Activated naive CD8-positive, alpha-beta T cell treated with anti-CD3 and anti-CD28 coated beads for 36 hours (primary cell): ENCODE results near the gene USP9X. TPM values are rescaled to one million over a fixed set of nuclear protein-coding genes. Genes with fewer than 3 reads are reported as not detected.
"Not testable (repeated sequence)": the region's sequence is repeated elsewhere in the genome, so short reads cannot be mapped to it uniquely, and the experiment has no call there.

ENCODE experiments used
- DNase-seq: peaks from one replicate; pipeline ENCODE4 v3.0.0; 2021
- H3K27ac Mint-ChIP-seq: one replicate; pipeline ENCODE4 v1.8.0; 2022; ENCODE audit warnings: mild to moderate bottlenecking, moderate library complexity, mixed read lengths
- H3K27me3 Mint-ChIP-seq: one replicate; pipeline ENCODE4 v1.8.0; 2022; ENCODE audit warnings: mild to moderate bottlenecking, mixed read lengths
- H3K36me3 Mint-ChIP-seq: one replicate; pipeline ENCODE4 v1.8.0; 2021; ENCODE audit warnings: mild to moderate bottlenecking, mixed read lengths
- H3K4me1 Mint-ChIP-seq: one replicate; pipeline ENCODE4 v1.8.0; 2021; ENCODE audit warnings: mixed read lengths
- H3K4me3 Mint-ChIP-seq: one replicate; pipeline ENCODE4 v1.8.0; 2022; ENCODE audit warnings: mild to moderate bottlenecking, moderate library complexity, mixed read lengths
- H3K9me3 Mint-ChIP-seq: one replicate; pipeline ENCODE4 v1.8.0; 2022; ENCODE audit warnings: mixed read lengths
- total RNA-seq, 2 experiments: library from RNA; stranded (reverse); gene quantifications; one replicate each; pipeline ENCODE4 v1.2.3, GENCODE V29; 2021

The USP9X gene
- total RNA-seq, 2 experiments from 2014 or later: 53.8 to 54.5 TPM

DNA sequence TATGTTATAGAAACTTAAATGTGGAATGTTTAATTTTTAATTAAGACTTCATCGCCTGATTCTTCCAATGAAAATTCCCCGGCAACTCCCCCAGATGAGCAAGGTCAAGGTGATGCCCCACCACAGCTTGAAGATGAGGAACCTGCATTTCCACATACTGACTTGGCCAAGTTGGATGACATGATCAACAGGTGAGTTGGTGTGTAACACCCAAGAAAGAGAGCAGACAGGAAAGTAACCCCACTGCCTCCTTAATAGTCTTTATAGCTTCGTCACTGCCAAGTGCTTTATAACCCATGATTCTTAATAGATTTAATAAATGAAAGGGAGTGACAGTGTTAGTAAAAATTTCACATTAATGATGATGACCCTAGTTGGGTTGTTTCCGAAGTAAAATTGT lies 43.7 kb downstream of the USP9X start:
- Mint-ChIP-seq H3K27ac (no peak overlapping the region), H3K27me3 (no peaks in the 10 kb centered on the region), H3K9me3 (no peaks in the 10 kb centered on the region), H3K4me3 (no peak overlapping the region), H3K36me3 (peaks cover 12% of the 10 kb centered on the region), H3K4me1 (peaks cover 22% of the 10 kb centered on the region)
- no peak for DNase-seq

DNA sequence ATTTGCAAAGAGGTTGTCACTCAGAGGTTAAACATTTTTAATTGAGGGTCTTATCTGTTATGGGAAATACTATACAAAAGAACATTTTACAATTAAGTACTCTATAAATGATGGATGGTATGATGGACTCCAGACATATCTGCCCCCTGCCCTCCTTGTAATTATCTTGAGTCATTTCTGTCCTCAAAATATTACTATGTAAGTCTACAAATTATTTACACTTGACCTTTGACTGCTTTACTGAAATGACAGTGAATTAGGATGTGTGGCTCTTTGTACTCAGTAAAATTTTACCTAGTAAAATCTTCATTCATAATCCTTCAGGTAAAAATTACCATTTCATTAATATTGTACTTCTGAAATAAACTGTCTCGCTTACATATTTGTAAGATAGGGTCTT lies 46.5 kb downstream of the USP9X start:
- no peaks in the 10 kb centered on the region for H3K9me3 Mint-ChIP-seq
- DNase-seq: no peak
- peaks cover 20% of the 10 kb centered on the region for H3K36me3 Mint-ChIP-seq
- no peak overlapping the region for H3K27ac Mint-ChIP-seq
- no peak overlapping the region for H3K4me3 Mint-ChIP-seq
- H3K4me1 Mint-ChIP-seq: peaks cover 17% of the 10 kb centered on the region
- H3K27me3 Mint-ChIP-seq: no peaks in the 10 kb centered on the region

DNA sequence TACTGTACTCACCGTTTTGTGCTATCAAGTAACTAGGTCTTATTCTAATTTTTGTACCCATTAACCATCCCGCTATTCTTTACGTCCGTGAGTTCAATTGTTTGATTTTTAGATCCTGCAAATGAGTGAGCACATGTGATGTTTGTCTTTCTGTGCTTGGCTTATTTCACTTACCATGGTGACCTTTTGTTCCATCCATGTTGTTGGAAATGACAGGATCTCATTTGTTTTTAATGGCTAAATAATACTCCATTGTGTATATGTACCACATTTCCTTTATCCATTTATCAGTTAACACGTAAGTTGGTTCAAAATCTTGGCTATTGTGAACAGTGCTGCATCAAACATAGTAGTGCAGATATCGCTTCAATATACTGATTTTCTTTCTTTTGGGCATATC lies 48.3 kb downstream of the USP9X start:
- no peak for DNase-seq
- no peak overlapping the region for H3K27ac Mint-ChIP-seq
- H3K4me3 Mint-ChIP-seq: no peak overlapping the region
- no peaks in the 10 kb centered on the region for H3K9me3 Mint-ChIP-seq
- peaks cover 22% of the 10 kb centered on the region for H3K36me3 Mint-ChIP-seq
- H3K4me1 Mint-ChIP-seq: peaks cover 10% of the 10 kb centered on the region
- no peaks in the 10 kb centered on the region for H3K27me3 Mint-ChIP-seq

DNA sequence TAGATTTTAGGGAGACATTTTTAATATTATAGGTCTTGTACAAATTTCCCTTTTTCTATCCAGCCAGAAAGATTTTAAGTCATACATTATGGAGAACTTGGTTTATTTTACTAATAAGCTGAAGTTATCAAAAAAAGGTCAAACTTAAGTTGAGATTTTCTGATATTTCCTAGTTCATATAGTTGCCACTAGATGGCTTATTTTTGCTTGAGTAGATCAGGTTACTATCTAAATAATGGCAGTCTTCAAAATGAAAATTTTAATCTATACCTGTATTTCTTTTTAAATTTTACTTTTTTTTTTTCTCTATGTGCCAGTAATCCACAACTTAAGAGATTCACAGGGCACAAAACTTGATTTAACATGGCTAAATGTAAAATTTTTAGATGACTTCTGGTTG lies 52.3 kb downstream of the USP9X start:
- Mint-ChIP-seq H3K9me3 (no peaks in the 10 kb centered on the region), H3K27ac (no peak overlapping the region), H3K4me1 (peaks cover 4% of the 10 kb centered on the region), H3K36me3 (peaks cover 15% of the 10 kb centered on the region), H3K4me3 (no peak overlapping the region), H3K27me3 (no peaks in the 10 kb centered on the region)
- DNase-seq: no peak

DNA sequence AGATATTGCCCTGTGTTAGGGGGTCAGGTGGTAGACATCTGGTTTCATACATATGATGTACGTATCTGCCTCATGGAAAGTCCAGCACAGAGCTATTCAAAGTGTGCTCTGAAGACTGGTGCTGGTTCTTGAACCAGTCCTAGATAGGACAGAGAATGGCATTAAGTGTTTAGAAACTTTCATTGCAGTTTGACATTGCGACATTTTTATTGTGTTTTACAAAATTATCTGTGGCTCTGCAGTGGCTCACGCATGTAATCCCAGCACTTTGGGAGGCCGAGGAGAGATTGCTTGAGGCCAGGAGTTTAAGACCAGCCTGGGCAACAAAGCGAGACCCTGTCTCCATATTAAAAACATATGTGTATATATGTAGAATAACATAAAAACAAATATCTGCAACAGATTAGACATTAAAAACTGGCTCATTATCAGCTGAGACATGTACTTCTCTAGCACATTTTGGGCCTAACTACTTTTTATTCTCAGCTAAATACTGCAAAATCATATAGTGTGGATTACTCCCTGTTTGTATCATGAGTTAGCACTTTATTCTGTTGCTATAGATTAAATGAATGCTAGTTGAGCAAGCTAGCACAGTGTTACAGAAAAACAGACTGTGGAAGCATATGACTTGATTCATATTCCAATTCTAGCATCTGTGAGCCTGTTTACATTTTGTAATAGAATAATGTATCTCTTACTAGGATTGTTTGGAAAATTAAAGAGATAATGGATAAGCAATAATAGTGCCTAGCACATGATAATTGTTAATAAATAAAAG lies 57.1 kb downstream of the USP9X start:
- H3K27ac Mint-ChIP-seq: no peak overlapping the region
- DNase-seq: no peak
- no peaks in the 10 kb centered on the region for H3K27me3 Mint-ChIP-seq
- peaks cover 21% of the 10 kb centered on the region for H3K4me1 Mint-ChIP-seq
- no peak overlapping the region for H3K4me3 Mint-ChIP-seq
- H3K9me3 Mint-ChIP-seq: no peaks in the 10 kb centered on the region
- H3K36me3 Mint-ChIP-seq: peaks cover 6% of the 10 kb centered on the region

DNA sequence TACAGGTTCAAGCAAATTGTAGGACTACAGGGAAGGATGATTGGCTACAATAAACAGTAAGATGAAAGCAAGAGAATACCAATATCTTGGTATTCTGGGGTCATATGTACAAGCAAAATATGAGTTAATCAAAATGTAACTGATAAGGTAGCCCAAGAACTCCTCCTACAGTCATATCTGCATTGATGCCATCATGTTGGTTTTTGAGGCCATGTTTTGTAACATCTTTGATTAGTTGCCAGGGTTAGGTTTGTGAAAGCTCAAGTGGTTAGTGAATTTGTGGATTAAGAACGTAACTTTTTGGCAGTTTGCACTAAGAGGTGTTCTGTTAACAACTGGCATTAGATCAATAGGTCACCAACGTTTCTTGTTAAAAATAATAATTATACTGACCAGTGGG lies 59.6 kb downstream of the USP9X start:
- Mint-ChIP-seq H3K27ac (no peak overlapping the region), H3K27me3 (no peaks in the 10 kb centered on the region), H3K9me3 (no peaks in the 10 kb centered on the region), H3K36me3 (peaks cover 8% of the 10 kb centered on the region), H3K4me1 (peaks cover 21% of the 10 kb centered on the region), H3K4me3 (no peak overlapping the region)
- DNase-seq: no peak

DNA sequence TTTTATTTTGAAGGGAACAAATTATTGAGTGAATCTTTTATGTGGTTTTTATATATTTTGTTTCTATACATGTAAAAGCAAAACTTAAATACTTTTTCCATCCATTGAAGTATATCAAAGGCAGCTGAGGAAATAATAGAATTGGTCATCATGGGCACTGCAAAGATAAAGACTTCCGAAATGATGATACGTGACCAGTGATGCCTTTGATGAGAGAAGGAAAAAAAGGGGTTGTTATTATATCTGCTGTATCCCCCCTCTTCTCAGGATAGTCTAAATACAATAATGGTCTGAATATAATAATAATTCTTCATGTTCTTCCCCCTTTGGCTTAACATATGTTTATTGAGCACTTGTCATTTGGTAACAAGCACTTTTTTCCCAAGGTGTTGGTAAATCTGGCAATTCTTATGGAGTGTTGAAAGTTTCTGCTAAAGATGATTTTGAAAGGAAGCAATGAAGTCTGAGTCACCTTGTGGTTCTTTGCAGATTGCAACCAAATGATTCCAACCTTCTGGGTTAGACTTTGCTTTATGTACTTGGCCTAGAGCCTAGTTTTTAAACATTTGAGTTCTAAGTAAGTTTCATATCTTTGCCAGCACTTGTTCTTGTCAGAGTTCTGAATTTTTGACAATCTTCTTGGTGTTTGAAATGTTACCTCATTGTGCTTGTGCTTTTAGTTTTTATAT lies 60.8 kb downstream of the USP9X start:
- peaks cover 21% of the 10 kb centered on the region for H3K4me1 Mint-ChIP-seq
- no peaks in the 10 kb centered on the region for H3K27me3 Mint-ChIP-seq
- DNase-seq: no peak
- no peak overlapping the region for H3K4me3 Mint-ChIP-seq
- no peaks in the 10 kb centered on the region for H3K9me3 Mint-ChIP-seq
- H3K27ac Mint-ChIP-seq: peak overlapping the region; percentile 72
- H3K36me3 Mint-ChIP-seq: peaks cover 8% of the 10 kb centered on the region

DNA sequence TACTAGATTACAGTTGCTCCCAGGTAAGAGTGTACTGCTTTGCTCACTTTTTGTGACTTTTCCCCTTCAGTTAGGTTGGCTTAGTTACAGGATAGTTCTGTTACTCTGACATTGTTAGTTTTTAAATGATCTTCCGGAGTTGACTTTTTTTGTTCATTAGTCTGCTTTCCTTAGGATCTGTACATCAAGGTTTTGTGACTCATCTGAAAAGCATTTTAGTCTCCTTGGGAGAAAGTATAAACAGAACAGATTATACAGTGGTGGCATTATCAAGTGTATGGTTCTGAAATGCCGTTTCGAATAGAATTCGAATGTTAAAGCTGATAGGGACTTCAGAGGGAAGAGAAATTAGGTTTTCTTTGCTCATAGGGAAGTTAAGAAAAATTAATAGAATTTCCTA lies 63.3 kb downstream of the USP9X start:
- no peaks in the 10 kb centered on the region for H3K9me3 Mint-ChIP-seq
- no peak for DNase-seq
- H3K4me1 Mint-ChIP-seq: peaks cover 23% of the 10 kb centered on the region
- peaks cover 9% of the 10 kb centered on the region for H3K36me3 Mint-ChIP-seq
- no peaks in the 10 kb centered on the region for H3K27me3 Mint-ChIP-seq
- H3K4me3 Mint-ChIP-seq: no peak overlapping the region
- H3K27ac Mint-ChIP-seq: peak overlapping the region; percentile 19

DNA sequence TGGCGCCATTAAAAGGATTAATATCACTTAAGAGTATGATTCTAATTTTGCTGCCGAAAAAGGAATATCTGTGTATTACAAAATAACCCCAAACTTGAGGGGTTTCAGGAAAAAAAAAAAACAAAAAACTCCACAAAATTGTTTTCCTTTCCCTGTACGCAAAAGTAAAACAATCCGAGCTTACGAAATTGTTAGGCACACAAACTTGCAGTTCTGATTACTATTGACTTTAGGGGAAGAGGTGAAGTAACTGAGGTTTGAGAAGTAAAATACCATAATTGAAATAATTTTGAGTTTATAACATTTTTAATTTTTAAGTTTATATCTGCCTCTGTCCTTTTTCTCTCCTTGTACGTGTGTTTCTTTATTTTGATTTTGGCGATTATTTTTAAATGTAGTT lies 64.8 kb downstream of the USP9X start:
- H3K27me3 Mint-ChIP-seq: no peaks in the 10 kb centered on the region
- no peak overlapping the region for H3K27ac Mint-ChIP-seq
- H3K4me3 Mint-ChIP-seq: no peak overlapping the region
- H3K36me3 Mint-ChIP-seq: peaks cover 9% of the 10 kb centered on the region
- H3K4me1 Mint-ChIP-seq: peaks cover 14% of the 10 kb centered on the region
- no peaks in the 10 kb centered on the region for H3K9me3 Mint-ChIP-seq
- no peak for DNase-seq

DNA sequence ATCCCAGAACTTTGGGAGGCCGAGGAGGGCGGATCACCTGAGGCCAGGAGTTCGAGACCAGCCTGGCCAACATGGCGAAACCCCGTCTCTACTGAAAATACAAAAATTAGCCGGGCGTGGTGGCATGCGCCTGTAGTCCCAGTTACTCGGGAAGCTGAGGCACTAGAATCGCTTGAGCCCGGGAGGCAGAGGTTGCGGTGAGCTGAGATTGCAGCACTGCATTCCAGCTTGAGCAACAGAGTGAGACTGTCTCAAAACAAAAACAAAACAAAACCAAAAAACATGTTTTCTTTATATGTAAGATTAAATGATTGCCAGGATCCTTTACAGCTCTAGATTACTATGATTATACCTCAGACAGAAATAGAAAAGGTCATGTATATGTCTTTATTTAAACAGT lies 66.5 kb downstream of the USP9X start:
- not testable (repeated sequence) for DNase-seq, H3K36me3 Mint-ChIP-seq, H3K4me1 Mint-ChIP-seq

DNA sequence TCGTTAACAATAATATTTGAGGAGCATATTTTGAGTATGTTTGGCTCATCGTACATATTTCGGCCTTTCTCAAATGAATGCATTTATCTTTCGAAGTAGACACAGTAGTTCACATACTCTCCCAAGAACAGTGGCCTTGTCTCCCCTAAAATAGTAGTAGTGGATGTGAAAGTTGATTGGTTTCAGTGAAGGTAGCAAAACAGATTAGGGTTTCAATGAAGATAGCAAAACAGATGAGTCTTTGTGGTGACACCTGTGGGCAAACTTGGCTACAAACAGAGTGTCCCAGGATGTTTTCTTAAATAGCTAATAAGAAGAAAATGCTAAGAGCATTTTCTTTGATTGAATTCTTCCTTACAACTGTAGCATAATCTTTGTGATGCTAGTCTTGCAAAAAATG lies 67.0 kb downstream of the USP9X start:
- Mint-ChIP-seq H3K36me3 (peaks cover 7% of the 10 kb centered on the region), H3K9me3 (no peaks in the 10 kb centered on the region), H3K4me3 (no peak overlapping the region), H3K4me1 (peaks cover 2% of the 10 kb centered on the region), H3K27ac (no peak overlapping the region), H3K27me3 (no peaks in the 10 kb centered on the region)
- no peak for DNase-seq

More for the DNA sequence above, 66.5 kb downstream of the USP9X start:
- not testable (repeated sequence) for H3K27me3 Mint-ChIP-seq, H3K27ac Mint-ChIP-seq, H3K4me3 Mint-ChIP-seq, H3K9me3 Mint-ChIP-seq

DNA sequence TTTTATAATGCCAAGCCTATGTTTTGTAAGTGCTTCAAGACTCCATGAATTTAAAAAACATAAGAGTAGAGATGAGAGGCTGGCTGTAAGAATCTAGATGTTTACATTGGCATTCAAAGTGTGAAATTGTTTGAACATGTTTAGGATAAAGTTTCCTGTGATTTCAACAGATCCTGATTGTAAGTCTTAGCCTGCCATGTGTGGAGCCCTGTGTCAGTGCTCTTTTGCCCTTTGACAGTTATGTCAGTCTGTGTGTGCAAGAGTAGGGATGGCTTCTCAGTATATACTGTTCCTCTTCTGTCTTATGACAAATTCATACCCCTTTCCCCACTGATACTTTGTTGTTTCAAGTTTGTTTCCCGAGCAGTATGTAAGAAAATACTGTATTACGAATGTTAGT lies 68.2 kb downstream of the USP9X start:
- Mint-ChIP-seq H3K27me3 (no peaks in the 10 kb centered on the region), H3K36me3 (peaks cover 10% of the 10 kb centered on the region), H3K27ac (no peak overlapping the region), H3K9me3 (no peaks in the 10 kb centered on the region), H3K4me1 (peaks cover 2% of the 10 kb centered on the region), H3K4me3 (no peak overlapping the region)
- DNase-seq: no peak

DNA sequence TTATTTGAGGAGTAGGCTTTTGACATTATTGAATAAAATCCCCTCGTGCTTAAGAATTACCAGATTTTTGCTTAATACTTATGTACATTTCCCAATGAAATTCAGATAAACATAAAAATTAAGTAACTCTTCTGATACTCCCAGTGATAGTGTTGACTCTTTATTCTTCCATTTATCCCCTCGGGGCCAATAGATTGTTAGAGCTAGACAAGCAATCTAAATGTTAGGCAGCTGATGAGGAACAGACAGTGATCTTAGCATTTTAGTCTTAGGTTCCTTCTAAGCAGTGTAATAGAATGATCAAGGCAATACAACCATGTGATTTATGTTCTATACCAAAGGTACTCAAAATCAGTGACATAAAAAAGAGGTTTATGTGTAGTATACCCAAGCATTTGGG lies 68.7 kb downstream of the USP9X start:
- peaks cover 2% of the 10 kb centered on the region for H3K4me1 Mint-ChIP-seq
- H3K27ac Mint-ChIP-seq: no peak overlapping the region
- no peak for DNase-seq
- H3K9me3 Mint-ChIP-seq: no peaks in the 10 kb centered on the region
- H3K36me3 Mint-ChIP-seq: peaks cover 8% of the 10 kb centered on the region
- H3K27me3 Mint-ChIP-seq: no peaks in the 10 kb centered on the region
- H3K4me3 Mint-ChIP-seq: no peak overlapping the region

DNA sequence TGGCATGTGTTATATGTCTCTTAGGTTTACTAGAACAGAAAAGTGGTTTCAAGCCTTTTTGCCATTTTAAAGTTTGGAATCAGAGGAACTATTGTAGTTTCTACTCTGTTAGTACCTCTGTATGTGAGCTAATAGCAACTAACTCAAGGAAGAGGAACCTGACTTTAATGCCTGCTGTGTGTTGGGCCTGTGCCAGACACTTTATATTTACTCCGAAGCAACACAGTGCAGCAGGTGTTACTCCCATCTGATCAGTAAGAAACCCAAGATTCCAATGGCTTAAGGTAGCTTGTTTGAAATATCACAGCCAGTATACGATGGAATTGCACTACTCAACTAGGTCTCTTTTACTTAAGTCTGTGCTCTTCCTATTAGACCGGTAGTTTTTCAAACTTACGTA lies 79.2 kb downstream of the USP9X start:
- H3K27ac Mint-ChIP-seq: no peak overlapping the region
- no peaks in the 10 kb centered on the region for H3K9me3 Mint-ChIP-seq
- peaks cover 7% of the 10 kb centered on the region for H3K36me3 Mint-ChIP-seq
- no peaks in the 10 kb centered on the region for H3K27me3 Mint-ChIP-seq
- no peak overlapping the region for H3K4me3 Mint-ChIP-seq
- H3K4me1 Mint-ChIP-seq: peaks cover 3% of the 10 kb centered on the region
- DNase-seq: no peak

DNA sequence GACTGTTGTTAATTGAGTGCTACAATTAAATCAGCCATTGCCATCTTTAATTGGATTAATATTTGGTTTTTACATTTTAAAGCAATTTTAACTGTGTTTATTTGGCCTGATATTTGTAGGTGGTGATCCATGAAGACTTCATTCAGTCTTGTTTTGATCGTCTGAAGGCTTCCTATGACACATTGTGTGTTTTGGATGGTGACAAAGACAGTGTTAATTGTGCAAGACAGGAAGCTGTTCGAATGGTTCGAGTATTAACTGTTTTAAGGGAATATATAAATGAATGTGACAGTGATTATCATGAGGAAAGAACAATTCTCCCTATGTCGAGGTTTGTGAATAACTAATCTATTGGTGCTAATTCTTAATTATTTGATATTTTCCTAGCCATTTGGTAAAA lies 82.6 kb downstream of the USP9X start:
- peaks cover 5% of the 10 kb centered on the region for H3K36me3 Mint-ChIP-seq
- no peak overlapping the region for H3K27ac Mint-ChIP-seq
- no peak overlapping the region for H3K4me3 Mint-ChIP-seq
- H3K9me3 Mint-ChIP-seq: no peaks in the 10 kb centered on the region
- peaks cover 3% of the 10 kb centered on the region for H3K4me1 Mint-ChIP-seq
- no peaks in the 10 kb centered on the region for H3K27me3 Mint-ChIP-seq
- DNase-seq: no peak

DNA sequence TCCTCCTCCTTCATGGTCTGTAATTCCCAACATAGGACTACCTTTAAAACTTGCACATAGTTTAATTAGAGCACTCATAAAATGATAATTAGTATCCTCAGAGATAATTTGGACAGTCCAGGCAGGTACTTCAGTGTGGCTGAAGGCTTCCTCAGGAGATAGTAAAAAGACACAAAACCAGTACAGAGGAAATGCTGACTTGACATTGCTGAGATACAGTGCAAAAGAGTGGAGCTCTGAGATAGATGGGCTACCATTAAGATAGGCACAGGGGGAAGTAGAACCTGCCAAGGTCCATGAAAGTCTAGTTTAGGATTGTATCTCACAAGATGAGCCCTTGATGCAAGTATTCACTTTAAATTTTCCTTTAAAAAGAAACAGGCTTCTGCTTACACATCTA lies 91.0 kb downstream of the USP9X start:
- Mint-ChIP-seq H3K9me3 (no peaks in the 10 kb centered on the region), H3K4me3 (no peak overlapping the region), H3K27ac (no peak overlapping the region), H3K27me3 (no peaks in the 10 kb centered on the region), H3K4me1 (peaks cover 30% of the 10 kb centered on the region), H3K36me3 (peaks cover 21% of the 10 kb centered on the region)
- no peak for DNase-seq
